GM12892 (cell line): ENCODE measurements around the gene JMJD8.

Source experiments
- POLR2A ChIP-seq: IDR thresholded peaks from 2 replicates; pipeline ENCODE4 v1.6.1; 2011; ENCODE audit warnings: low read depth, low read length, control low read depth
- TAF1 ChIP-seq: IDR thresholded peaks from 2 replicates; pipeline ENCODE4 v1.6.1; 2011; ENCODE audit warnings: low read depth, mild to moderate bottlenecking, control low read depth, low read length, borderline replicate concordance

- TF ChIP-seq POLR2A (no peak), TAF1 (no peak)
These were observed 48.4 kb downstream of the JMJD8 start for GRCh38 chr16:635573-636205.
